ENCODE measurements around the gene TMEM179. TPM values are rescaled to one million over a fixed set of nuclear protein-coding genes. Genes with fewer than 3 reads are reported as not detected.
A peak's percentile ranks its signal among the peaks of the same experiment; 100 is the strongest.

The TMEM179 gene
- total RNA-seq, 1 donor from 2014 or later = not detected

GRCh38 chr14:104650981-104651875 is 46.7 kb upstream of the TMEM179 start:
- no peak for TF ChIP-seq CTCF (IDR thresholded peaks at IDR 0.05)
- intact Hi-C loops (cut with DNase I) = loop anchor here (10.0 kb wide), 1 partner anchor 54 kb away; no protein-coding TSS in a partner anchor
- Histone ChIP-seq H3K27me3 (ENCODE audit: low read depth) (no peaks in the 10 kb centered on the region), H3K4me1 (peaks cover 7% of the 10 kb centered on the region), H3K27ac (no peak overlapping the region), H3K9me3 (no peaks in the 10 kb centered on the region), H3K36me3 (no peaks in the 10 kb centered on the region), H3K4me3 (no peak overlapping the region)
- DNase-seq (no peak), ATAC-seq (peak; percentile 6 to 25)

- H3K4me1 ChIP-seq = peaks cover 7% of the 10 kb centered on the region
- H3K4me3 ChIP-seq = peak overlapping the region; percentile 47
- H3K9me3 ChIP-seq = no peaks in the 10 kb centered on the region
- TF ChIP-seq CTCF (IDR thresholded peaks at IDR 0.05) = peak; percentile 93
- DNase-seq (peak; percentile 69), ATAC-seq (peak; percentile 85)
- no peak overlapping the region for H3K27ac ChIP-seq
- no peaks in the 10 kb centered on the region for H3K27me3 ChIP-seq (ENCODE audit: low read depth)
- H3K36me3 ChIP-seq = no peaks in the 10 kb centered on the region
- intact Hi-C loops (cut with DNase I) = loop anchor here (10.0 kb wide), 1 partner anchor 54 kb away; no protein-coding TSS in a partner anchor
These were observed 45.7 kb upstream of the TMEM179 start for GRCh38 chr14:104650057-104650980.

- Histone ChIP-seq H3K36me3 (no peaks in the 10 kb centered on the region), H3K27ac (no peak overlapping the region), H3K9me3 (no peaks in the 10 kb centered on the region), H3K4me3 (no peak overlapping the region), H3K27me3 (ENCODE audit: low read depth) (no peaks in the 10 kb centered on the region), H3K4me1 (peaks cover 7% of the 10 kb centered on the region)
- DNase-seq = no peak
- intact Hi-C loops (cut with DNase I) = no loop called here
- no peak for TF ChIP-seq CTCF (IDR thresholded peaks at IDR 0.05)
- ATAC-seq = no peak
These were observed 43.0 kb upstream of the TMEM179 start for GRCh38 chr14:104647467-104648043.

DNA sequence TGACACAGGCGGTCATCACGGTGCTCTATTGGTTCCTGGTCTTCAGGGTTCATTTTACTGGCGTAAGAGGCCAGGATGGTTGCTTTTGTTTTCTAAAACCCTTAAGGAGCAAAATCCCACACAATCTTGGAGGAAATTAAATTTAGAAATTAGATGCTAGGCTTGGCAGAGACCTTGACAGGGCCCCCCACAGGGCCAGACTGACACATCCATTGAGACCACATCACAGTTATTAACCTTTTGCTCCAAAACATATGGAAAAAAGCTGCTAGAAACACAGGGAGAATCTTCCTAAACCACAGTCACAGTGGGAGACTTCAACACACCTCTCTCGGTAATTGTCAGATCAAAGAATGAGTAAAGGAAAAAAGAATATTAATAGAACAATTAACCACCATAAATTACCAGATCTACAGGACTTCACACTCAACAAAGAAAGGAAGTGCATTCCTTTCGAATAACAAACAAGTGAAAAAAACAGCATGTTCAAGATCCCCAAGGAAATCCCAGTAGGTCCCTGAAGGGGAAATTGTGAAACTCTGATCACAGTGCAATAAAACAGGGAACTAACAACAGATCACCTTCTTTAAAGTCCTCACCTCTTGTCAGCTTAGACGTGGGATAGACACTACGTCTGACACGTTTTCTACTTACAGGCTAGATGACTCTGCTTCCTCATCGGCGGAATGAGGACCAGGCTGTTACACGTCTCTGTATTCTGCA is 40.2 kb upstream of the TMEM179 start:
- no peak for TF ChIP-seq CTCF (IDR thresholded peaks at IDR 0.05)
- Histone ChIP-seq H3K9me3 (no peaks in the 10 kb centered on the region), H3K4me3 (no peak overlapping the region), H3K27me3 (ENCODE audit: low read depth) (peaks cover 6% of the 10 kb centered on the region), H3K36me3 (no peaks in the 10 kb centered on the region), H3K27ac (no peak overlapping the region), H3K4me1 (peaks cover 8% of the 10 kb centered on the region)
- ATAC-seq (no peak), DNase-seq (no peak)
- intact Hi-C loops (cut with DNase I) = no loop called here

Data from lower lobe of right lung (tissue), 2 donors.